NCI-H524 (cell line): Measurements from ENCODE around the gene FOXP4.

ENCODE experiments used
- DNase-seq, 2 experiments: peaks; one replicate each; lab custom pipeline; 2025; lab: John Stamatoyannopoulos, UW

FOXP4 gene

DNA sequence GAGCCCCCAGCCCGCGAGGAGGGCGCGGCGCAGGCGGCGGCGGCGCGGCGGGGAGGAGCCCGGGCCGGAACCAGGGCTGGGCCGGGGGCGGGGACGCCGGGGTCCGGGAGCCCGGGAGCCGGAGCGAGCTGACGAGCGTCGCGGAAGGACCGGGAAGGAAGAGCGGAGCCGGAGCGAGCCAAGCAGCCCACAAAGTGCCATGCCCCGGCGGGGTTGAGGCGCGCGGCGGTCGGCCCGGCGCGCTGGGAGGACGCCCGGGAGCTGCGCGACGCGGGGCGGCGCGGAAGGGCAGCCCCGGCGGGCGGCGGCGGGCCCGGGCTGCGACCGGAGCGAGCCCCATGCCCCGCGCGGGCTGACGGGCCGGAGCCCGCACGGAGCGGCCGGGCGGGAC is 289 bp downstream of the FOXP4 start:
- no peak for DNase-seq

DNA sequence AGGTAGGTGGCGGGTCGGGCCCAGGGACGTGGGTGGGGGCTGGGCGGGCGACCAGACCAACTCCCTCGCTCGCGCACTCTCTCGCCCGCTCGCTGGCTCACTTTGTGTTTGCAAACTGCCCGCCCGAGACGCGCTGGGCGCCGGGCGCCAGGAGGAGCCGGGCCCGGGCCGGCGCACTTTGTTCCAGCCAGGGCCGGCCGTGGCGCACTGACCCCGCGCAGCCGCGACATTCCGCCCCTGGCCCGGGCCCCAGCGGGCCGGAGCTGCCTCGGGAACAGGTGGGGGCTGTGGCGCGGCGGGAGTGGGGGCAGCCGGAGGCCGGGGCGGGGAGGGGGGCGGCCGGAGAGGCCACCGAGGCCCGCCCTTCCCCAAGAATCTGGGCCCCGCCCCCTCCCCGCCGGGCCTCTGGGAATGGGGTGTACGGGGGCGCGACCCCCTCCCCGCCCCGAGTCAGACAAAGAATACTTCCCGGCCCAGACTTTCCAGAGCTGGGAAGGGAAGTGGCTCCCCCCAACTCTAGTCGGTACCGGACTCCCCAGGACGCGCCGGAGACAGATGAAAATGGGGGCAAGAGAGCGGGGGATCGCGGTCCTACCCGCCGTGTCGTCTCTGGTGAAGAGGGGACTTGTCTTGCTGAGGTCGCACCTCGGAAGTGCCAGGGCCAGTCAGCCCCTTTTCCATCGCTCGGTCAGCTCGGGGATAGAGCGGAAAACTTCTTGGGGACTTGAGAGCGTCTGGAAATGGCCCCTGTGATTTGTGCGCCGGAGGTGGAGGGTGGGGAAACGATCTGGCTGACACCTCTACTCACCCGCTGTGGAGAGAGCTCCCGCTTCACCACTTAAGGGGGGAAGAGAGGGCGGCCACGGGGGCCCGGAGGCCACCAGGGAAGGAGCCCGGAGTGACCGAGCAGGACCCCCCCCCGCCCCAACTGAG is 951 bp downstream of the FOXP4 start:
- DNase-seq: peak in 1 of 2 experiments; percentile 25

DNA sequence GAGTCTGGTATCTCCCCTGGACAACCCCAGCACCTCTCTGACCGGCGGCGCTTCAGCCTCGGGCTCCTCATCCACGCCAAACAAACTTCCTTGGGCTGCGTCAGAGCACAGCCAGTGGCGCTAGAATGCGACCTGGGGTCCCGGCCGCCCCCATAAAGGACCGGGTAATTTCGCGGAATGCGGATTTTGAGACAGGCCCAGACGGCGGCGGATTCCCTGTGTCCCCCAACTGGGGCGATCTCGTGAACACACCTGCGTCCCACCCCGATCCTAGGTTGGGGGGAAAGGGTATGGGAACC is 1.6 kb downstream of the FOXP4 start:
- no peak for DNase-seq

DNA sequence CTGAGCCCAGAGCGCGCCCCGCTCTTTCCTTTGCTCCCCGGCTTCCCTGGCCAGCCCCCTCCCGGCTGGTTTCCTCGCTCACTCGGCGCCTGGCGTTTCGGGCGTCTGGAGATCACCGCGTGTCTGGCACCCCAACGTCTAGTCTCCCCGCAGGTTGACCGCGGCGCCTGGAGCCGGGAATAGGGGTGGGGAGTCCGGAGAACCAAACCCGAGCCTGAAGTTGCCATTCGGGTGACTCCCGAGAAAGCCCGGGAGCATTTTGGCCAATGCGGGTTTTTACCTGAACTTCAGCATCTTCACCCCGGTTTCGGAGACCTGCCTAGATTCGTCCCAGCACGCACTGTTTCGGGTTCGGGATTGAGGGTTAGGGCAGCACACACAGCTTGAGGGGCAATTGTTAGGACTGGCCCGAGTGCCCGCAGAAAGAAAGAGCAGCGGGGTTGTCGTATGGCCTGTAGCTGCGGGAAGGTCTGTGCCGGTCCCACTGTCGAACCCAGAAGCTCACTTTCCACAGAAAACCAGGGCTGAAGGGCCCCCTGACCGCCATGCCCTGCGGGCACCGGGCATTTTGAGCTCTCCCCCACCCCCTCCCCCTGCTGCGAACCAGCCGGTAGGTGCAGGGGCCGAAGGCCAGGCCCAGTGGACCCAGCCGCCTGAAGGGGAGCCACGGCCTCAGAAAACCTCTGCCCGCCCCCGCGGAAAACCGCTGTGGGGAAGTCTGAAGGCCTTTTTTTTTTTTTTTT is 2.1 kb downstream of the FOXP4 start:
- DNase-seq: no peak

DNA sequence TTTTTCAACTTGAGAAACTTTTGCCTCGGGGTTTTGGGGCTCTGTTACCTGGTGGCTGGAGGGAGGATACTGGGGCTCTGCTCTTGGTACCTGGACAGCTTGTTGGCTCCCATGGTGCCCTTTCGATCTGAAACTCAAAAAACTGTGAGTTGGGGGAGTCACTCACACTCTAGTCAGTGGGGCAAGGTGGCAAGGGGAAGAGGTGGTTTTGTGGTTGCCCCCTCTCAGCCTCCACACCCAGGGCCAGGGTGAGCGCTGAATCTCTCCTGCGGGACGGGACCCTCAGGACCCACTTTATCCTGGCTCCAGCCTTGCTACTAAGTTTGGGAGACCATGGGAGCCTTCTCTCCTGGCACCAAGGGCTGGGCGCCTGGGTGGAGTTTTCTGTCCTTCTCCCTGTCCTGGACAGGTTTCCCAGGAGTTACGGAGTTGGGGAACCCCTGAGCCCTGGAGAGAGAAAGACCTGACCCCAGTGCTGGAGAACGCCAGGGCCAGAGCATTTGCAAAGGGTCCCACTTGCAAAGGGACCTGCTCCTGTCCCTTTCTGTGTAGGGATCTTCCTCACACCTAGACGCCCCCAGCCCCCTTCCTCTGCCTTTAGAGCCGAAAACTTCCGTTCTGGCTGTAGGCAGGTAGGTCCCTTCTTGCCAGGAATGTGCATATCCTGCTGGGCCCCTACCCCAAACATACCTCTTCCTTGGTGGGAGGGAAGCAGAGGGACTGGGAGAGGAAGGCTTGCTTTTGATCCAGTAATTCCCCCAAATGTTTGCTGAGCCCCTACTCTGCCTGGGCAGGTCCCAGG is 2.9 kb downstream of the FOXP4 start:
- no peak for DNase-seq

DNA sequence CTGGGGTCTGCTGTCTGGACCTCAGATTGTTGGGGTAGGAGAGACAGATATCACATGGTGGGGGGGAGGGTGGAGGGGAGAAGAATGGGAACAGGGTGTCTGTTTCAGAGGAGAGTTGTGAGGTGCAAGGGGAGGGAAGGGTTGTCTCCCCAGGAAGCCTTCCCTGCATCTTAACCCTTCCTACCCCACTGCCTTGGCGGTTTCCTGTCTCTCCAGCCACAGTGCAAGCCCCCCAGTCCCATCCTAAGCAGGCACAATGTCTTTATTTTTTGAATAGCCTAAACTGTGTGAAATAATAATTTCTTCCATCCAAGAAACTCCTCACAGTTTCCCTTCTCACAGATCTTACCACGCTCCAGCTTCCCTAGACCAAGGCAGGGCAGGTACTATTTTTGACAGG is 3.5 kb downstream of the FOXP4 start:
- no peak for DNase-seq

DNA sequence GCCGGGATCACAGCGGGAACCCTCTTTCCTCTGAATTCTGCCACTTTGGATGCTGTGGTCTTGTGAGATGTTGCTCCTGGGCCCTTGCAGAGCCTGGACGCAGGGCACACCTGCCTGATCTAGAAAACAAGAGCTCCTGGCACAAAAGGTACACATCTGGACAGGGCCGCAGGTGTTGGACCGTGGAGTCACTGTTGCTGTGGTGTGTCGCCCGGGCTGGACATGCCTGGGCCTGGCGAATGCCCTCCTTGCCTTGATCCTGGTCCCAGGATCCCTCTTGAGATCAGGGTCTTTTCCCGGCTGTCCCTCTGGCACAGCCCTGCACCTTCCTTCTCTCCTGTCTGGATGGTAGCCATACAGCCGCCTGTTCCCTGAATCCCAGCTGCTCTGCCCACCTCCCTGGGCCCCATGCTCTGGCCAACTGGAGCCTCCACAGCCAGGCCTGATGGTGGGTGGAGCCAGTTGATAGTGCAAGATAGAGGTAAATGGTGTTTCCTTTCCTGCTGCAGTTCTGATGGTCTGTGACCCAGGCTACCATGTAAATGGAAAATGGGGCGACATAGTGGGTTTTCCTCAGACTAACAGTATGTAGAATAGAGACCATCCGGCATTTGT is 5.0 kb downstream of the FOXP4 start:
- no peak for DNase-seq

DNA sequence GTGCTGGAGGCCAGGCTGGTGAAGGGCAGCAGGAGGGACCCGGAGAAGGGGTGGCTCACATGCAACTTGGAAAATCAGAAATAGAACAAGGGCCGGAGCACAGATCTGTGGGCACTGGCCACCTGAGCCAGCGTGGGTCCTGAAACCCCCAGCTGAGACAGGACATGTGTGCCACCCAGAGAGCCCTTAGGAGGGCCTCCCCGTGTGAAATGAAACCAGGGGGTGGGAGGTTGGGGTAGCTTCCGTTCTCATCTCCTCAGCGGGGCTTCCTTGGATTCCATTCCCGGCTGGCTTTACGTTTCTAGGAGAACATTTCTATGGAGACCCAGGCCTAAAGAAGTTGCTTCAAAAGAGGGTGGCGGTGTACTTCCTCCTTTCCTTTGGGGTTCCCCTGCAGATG is 5.7 kb downstream of the FOXP4 start:
- no peak for DNase-seq

DNA sequence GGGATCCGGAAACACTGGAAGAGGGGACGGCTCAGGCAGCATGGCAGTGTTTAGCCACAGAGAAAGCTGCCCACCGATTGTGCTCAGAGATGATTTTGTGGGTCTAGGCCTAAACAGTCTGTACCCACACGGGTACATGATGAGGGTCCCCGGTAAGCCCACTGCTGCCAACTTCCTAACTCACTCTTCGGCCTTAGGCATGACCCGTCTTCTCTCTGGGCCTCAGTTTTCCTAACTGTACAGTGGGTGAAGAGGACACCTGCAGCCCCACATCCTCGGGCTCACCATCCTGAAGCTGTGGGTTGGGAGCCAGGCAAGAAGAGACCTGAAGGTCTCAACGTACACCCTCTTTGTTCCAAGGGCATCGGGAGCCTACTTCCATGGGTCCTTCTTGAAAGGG is 6.5 kb downstream of the FOXP4 start:
- no peak for DNase-seq

DNA sequence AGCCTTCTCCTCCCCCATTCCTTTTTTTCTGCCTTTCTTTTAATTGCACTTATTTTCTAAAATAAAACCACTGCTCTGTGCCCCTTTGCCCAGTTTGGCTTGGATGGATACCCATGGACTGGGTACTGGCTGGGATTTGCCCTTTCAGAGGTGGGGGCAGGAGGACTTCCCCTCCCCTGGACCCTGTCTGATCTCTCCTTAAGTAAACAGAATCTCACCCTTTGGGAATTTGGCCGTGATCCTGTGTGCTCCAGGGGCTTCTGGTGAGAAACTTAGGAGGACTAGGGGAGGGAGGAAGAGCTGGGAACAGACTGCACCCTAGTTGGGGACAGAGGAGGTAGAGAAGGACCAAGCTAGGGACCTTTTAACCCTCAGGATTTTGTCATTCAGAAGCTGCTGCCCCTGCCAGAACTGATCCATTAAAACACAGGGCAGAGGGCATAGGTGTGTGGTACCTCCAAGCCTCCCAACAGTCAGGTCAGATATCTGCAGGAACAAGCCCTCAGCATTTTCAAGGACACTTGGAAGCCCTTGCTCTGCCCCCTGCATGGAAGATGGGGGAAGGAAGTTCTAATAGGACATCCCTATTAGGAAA is 7.3 kb downstream of the FOXP4 start:
- no peak for DNase-seq

DNA sequence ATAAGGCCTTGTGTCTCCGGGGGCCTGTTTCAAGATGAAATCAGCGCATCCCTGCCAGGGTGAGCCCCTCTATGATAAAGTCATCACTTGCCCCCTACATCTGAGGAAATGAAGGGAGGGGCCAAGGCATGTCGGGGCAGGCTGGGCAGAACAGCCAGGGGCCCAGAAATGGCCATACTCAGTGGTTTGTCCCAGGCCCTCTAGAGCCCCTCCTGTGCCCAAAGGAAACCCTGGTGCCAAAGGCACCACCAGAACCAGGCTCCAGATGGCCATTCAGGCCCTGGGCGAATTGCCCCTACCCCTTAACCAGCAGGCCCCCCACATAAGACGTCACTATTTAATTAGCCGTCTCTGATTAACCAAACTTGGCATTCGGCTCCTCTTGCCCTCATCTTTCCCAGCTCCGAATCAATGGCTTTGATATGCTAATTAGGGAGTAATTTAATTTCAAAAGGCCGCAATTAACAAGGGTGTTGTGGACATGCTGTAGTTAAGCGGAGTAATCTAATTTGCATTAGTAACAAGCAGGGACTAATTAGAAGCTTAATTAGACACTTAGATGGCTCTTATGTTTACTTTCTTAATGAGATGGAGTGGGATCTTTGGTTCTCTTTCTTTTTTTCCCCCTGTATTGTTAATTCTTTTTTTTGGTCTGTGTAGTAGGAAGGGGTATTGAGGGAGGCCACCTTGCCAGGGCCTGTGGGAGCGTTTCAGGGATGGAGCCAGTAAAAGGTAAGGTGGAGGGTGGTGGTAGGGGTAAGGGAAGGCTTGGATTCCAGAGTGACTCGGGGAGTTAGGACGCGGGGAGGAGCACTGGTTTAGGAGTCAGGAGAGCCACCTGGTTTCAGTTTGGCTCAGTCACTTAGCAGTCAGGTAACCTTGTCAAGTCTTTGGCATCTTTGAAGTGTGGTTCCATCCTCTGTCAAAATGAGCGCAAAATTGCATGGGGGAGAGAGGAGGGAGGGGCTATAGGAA is 9.4 kb downstream of the FOXP4 start:
- no peak for DNase-seq

DNA sequence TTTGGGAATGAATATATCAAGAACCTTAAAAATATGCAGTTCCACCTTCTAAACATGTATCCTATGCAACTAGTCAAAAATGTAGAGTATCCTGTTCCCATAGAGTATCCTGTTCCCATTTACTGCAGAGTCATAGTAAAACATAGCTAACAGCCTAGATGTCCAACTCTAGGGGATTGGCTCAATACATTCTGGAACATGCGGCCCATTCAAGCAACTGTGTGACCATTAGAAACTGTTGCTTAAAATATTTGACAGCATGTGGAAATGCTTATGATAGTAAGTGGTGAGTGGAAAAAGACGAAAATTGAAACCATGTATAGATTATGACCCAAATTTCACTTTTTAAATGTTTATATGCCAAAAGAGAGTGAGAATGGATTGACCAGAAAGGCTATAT is 11.2 kb downstream of the FOXP4 start:
- DNase-seq: no peak

DNA sequence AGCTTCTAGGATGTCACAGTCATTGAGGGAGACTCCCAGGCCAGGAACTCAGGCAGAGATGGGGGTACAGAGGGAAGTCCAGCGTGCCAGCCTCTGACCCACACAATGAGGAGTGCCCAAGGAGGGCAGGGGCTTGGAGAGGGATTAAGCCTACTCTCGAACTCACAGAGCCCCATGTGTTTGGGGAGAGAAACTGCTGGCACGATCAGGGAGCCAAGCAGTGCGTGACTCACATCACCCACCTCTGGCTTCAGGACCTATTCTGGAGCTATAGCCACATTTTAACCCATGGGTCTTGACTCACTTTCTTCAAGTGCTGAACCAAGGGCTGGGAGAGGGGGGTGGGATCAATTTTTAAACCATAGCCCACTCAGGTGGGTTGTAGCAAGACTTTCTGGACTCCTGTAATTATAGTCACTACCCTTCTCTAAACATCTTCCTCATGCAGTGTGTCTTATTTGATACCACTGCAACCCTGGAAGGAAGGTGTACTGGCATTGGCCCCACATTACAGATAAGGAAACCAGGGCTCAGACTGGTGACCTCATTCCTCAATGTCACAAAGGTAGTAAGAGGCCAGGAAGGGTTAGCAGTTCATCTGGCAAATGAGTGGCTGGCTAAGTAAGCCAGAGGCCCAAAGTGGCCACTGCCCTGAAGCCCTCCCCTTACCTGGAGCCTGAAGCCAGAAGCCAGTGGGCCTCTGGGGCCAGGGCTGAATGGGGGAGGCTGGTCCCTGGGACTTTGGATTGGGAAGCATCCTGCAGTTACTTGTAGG is 12.0 kb downstream of the FOXP4 start:
- DNase-seq: no peak

DNA sequence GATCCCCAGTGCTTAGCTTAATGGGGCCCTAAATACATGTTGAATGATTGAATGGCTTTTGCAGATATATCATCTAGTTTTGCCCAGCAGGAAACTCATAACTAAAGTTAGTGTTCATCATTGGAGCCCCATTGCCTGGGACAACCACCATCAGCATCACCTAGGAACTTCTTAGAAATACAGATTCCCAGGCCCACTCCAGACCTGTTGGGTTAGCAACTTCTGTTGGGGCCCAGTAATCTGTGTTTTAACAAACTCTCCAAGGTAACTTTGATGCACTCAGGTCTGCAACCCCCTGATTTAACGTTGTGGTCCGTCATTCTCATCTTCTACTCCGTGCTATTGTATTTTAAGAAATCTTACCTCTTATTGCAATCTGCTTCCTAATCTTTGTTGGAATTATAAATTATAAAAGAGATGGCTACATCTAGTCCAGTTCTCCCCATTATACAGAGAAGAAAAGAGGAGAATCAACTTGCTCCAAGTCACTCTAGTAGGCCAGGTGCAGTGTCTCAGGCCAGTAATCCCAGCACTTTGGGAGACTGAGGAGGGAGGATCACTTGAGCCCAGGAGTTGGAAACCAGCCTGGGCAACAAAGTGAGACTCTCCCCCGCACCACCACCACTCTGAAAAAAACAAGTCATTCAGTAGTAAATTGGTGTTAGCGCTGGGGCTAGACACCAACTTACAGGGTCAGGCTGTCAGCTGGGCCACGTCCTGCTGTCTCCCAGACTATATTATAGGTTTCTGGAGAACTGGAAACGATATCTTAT is 13.7 kb downstream of the FOXP4 start:
- DNase-seq: no peak

DNA sequence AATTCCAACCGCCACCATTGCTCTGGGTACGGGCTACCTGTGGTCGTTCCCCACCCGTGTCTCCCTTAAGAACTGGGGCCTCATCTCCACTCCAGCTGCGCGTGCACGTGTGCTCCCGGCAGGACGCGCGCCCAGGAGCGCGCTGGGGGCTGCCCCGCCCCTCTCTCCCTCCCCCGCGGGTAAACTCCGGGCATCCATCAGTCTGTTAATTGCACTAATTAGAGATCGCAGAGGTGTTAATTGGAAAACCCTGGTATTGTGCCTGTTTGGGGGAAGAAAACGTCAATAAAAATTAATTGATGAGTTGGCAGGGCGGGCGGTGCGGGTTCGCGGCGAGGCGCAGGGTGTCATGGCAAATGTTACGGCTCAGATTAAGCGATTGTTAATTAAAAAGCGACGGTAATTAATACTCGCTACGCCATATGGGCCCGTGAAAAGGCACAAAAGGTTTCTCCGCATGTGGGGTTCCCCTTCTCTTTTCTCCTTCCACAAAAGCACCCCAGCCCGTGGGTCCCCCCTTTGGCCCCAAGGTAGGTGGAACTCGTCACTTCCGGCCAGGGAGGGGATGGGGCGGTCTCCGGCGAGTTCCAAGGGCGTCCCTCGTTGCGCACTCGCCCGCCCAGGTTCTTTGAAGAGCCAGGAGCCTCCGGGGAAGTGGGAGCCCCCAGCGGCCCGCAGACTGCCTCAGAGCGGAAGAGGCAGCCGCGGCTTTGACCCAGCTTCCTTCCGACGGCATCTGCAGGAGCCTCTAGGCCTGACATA is 14.4 kb downstream of the FOXP4 start:
- no peak for DNase-seq

DNA sequence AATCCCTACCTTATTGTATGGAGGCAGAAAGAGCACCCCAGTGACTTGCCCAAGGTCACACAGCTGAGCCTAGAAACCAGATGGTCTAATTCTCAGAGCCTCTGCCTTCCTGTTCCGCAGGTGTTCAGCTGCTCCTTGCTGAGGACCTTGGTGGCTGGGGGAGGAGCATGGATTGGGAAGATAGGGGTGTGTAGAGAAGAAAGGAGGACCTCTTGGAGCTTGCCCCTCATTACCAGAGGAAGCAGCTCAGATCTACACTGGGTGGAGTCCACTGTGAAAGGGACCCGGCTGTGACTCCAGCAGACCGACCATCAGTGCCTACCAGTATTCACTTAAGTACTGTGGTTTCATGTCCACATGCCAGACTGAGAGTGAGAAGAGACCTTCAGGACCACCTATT is 15.2 kb downstream of the FOXP4 start:
- DNase-seq: no peak

DNA sequence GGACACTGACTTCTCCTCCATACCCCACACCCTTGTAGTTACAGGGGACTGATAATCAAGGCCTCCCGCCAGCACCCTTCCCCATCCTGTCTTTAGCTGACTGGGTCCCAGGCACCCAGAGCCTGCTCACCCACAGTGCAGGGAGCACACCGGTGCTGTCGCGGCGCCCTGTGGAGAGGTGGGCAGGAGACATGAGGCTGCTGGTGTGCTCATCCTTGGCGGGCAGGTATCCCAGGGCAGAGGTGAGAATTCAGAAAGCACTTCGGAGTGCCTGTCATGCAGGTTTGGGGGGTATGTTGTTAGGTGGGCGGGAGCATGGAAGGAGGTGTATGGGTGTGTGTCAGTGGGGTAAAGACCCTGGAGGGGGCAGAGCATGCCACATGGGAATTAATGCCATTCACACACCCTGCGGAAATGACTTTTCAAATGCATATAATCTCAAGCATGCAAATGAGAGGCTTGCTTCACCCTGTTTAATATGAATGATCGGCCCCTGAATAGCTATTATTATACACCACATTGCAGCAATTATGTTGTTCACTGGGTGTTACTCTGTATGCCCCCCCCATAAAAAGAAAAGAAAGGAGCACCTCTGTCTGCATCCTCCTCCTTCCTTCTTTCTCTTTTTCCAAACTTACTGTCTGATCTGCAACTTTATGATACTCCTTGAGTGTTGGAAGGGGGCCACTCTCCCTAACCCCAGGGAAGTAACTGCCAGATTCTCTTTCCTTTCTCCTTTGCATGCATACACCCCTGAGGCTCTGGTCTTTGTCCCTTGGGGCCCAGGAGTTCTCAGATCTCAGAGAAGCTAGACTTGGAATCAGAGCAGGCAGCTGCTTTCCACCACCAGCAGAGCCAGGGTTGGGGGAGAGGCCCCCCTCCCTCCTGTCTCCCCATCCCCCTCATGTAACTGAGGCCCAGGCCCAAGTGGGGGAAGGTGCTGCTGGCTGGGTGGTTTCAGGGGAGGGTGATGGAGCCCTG is 16.0 kb downstream of the FOXP4 start:
- DNase-seq: no peak
